GF-D8 (cell line): ENCODE data around the gene SEPSECS.

Experiments
- DNase-seq: peaks from one replicate; lab custom pipeline; 2025; lab: John Stamatoyannopoulos, UW

Gene SEPSECS

DNA sequence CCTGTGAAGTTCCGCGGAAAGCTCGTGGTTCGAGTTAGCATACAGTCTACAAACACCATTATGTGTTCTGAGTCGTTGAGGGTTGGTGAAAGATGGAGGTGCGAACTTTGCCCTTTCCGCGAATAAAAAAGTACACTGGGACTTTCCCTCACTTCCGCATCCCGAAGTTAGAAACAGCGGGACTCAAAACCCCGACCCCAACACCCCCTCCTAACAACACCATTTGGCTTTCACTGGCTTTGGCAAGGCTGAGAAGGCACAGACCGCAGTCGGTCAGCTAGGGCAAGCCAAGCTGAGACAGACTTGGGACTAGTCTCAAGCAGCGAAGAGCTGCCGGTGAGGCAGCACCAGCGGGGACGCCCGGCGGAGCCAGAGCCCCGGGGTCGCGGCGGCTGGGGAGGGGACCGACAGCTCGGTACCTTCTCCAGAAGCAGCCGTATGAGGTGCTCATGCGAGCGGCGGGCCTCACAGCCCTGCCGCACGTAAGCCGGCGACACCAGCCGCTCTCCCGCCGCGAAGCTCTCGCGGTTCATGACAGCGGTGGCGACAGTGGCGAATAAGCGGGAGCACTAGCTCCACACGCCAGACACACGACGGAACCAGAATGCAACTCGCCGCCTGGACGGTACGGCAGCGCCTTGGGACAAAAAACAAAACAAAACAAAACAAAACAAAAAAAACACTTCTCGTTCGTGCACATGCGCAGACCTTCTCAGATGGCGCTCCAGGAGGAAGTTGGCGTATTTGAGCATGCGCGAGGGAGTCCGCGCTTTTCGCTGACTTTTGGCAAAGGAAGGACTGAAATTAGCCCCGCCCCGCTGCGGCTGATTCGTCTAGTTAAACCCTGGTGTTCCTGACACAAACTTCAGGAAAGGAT lies at the start of gene SEPSECS:
Gene SEPSECS, minus strand, starts transcription at position 613 of the 877 bp plus-strand sequence. Its CDS starts 80 bp downstream, at position 533.
- peak; percentile 97 for DNase-seq

DNA sequence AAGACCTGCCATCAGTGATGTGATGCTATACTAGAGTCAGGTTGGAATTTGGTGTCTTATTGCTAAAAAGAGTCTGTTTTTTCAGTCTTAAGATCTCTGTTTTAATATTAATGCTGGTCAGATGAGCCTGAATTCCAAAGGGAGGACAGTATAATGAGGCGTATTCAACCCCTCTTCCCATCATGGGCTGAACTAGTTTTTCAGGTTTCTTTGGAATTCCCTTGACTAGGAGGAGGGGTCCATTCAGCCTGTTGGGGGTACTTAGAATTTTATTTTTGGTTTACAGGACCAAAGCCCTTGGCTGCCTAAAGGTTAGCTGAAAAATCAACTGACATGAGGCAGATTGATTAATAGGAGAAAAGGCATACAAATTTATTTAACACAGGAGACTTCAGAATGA lies 49.5 kb upstream of the SEPSECS start:
- DNase-seq: no peak

DNA sequence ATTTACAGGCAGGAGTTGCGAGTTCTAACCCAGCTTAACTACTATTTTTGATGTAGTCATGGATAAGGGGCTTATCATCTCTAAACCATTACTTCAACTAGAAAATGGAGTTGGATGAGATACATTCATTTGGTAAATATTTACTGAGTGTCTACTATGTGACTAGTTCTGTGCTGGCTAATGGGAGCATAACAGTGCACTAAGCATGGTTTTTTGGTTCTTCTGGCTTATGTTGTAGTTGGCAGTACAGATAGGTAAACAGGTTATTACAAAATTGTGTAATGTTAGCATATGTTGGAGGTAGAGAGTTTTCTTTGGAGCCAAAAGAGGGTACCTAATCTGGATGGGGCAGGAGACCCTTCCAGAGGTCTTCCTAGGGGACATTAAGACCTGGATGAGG lies 47.7 kb upstream of the SEPSECS start:
- DNase-seq: no peak

DNA sequence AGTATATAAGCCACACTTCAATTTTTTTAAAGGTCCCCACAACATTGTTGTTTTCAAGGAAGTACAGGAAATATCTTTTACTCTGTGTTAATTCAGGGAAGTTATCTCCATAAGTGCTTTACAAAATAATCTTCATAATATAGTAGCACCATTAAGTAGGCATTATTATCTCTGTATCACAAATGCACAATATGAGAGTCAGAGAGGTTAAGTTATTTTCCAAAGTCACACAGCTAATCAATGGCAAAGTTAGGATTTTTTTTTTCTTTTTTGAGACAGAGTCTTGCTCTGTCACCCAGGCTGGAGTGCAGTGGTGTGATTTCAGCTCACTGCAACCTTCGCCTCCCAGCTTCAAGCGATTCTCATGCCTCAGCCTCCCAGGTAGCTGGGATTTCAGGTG lies 38.5 kb upstream of the SEPSECS start:
- no peak for DNase-seq

DNA sequence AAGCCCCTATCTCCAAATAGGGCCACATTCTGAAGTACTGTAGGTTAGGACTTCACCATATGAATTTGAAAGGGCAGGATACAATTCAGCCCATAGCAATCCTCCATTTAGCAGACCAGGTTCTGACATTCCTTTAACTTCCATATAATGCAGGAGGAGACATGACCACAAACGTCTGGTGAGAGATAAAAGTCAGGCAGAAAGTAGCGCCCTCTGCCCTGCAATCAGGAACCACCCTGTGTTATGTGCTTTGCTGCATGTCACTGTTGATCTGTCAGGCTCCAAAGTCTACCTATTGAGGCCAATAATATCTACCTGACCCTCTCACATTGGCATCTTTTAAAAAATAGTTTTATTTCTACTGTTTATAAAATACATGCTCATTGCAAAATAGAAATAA lies 30.2 kb upstream of the SEPSECS start:
- no peak for DNase-seq

DNA sequence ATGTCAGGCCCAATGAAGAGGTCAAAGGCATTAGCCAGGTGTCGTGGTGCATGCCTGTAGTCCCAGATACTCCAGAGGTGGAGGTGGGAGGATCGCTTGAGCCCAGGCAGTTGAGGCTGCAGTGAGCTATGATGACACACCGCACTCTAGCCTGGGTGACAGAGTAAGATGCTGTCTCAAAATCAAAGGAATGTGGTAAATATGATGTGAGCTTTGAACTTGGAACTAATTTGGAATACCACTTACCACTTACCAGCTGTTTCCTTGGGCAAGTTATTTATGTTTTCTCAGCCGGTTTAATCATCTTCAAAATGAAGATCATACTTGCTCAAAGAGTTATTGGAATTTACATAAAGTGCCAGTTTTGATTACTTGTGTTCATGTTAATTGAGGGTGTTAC lies 23.8 kb upstream of the SEPSECS start:
- no peak for DNase-seq

DNA sequence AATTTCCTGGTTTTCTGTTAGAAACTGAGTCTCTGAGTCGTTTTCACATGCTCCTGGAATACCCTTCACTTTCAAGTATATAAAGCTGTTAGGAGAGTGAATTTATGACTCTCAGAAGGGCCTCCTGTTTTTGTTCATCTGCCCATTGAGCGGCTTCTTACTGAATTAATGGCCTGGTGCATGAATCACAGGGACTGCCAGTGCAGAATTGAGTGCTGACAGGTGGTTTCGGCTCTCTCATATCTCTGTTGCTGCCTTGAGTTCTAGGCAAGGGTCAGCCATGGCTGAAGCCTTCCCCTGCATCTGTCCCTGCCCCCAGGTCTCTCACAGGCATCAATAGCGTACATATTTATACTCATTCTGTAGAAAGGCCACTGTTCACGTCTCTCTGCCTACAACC lies 22.7 kb upstream of the SEPSECS start:
- DNase-seq: no peak

DNA sequence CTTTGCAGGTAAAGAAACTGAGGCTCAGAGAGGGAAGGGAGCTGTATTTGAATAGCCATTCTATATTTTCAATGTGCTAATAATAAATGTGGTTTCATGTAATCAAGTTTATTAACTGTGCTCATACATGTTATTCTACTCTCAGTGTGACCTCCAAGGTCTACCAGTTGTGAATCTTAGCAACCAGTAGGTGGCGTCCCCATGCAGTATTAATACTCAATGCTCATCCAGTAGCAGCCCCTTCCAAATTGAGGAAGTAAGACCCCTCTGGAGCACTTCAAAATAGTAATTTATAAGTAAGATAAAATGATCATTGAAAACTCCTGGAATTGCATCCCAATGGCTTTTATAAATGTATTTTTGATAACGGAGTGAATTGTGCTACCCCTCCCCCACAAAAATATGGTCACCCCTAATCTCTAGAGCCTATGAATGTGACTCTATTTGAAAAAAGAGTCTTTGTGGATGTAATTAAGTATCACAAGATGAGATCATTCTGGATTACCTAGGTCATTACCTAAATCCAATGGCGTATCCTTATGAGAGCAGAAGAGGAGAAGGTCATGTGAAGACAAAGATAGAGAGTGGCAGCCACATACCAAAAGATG lies 20.4 kb upstream of the SEPSECS start:
- DNase-seq: peak; percentile 12

DNA sequence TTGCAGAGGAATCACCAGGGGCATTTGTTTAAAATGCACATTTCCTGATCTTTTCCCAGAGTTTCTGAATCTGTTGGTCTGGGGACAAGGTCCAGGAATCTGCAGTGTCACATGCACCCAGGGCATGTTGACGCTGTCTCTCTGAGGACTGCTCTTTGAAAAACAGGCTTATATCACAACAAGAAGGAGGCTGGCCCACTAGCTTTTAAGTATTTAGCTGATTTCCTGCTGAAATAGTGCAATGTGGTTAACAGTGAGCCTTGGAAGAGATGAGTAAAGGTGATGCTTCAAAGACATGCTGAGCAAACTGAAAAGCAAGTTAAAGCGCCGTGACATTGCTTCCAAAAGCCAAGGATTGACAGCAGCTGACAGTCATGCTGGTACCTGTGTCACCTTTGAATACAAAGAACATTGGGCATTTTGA lies 18.6 kb upstream of the SEPSECS start:
- DNase-seq: no peak

DNA sequence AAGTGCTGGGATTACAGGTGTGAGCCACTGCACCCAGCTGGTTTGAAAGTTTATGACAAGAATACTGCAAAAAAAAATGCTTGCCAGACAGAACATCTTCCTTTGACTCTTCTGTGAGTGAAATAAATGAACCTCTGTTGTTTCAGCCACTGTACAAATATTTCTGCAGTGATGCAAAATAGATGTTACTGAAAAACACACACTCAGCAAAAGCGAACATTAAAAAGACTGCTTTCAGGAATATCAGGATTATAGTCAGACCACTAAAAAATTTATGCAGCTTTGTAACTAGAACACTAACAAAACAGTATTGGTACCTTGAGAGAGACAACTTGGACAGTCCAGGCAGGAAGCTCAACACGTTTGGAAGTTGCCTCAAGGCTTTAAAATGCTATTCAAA lies 16.9 kb upstream of the SEPSECS start:
- DNase-seq: no peak

DNA sequence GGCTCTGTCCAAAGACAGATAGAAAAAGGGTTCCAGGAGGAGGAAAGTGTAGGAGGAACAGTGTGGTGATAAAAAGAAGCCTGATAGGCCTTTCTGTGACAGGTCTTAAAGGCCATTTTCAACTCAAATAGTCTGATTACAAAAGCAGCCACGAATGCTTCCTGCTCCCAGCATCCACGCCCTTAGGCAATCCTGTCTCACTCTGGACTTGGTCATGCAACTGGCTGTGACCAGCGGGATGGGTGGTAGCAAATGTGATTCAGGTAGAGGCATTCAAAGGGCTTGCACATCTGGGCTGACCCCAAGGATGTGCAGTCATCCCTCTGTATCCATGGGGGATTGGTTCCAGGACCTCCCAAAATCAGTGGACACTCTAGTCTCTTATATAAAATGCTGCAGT lies 14.4 kb upstream of the SEPSECS start:
- no peak for DNase-seq

DNA sequence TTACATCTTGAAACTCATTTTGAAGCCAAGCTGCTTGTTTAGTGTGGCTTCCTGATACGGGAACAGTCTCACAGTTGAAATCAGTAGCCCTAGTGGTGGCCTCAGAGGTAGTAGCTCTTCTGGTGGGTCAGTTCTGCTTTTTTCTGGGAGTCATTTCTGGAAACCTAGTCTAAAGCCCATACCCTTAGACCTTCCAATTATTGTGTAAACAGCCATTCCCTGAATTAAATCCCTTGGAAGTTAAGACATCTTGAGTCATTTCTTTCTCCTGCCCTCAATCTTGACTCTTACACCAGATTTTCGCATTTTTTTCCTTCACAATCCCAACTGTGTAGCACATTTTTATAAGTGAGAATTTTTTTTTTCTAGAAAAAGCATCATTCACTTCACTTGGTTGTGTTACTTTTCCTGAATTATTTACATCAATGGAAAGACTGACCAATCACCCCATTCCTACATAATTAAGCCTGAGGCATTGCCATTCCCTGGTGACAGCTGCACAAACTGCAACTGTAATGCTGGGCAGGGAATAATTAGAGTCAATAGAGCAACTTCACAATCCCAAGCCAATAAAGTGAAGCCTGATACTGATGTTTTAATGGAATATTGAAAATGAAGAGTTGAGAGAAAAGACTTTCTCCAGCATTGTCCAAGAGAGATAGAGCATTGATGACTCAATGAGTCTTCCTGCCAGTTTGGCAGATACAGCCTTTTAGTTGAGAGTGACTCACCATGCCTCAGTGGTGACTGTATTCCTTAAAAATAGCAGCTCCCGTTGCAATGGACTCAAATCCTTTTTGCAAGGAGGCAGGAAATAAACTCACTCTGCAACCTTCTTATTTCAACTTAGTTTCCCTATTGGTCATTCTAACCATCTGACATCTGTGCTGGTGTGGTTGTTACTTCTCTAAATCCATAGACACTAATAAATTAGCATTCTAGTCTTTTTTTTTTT lies 13.0 kb upstream of the SEPSECS start:
- DNase-seq: no peak

DNA sequence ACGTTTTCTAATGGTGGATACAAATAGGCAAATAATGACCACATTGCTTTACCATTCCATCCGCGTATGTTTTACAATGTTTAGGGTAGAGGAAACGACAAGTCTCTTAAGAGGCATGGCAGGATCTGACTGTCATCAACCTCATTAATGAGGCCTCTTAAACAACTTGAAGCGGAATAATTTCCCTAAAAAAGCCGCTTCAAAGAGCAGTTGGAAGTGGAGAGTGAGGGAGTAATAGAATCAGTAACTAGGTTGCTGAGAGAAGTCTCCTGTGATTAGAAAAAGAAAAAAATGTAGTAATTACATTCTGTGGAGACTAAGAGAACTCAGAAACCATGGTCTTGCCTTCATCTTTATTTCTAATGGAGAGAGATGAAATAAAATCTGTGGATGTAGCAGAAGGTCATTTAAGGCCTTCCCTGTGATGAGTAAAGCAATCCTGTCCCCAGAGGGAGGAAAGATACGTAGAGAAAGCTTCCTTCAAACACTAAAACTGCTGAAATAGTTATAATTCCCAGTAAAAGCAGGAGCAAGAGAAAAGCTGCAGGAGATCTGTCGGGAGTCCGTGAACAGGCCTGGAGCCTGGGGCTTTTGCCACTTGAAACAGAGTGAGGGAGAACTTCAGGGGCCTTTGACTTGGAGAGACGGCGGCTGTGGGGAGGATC lies 11.1 kb upstream of the SEPSECS start:
- no peak for DNase-seq

DNA sequence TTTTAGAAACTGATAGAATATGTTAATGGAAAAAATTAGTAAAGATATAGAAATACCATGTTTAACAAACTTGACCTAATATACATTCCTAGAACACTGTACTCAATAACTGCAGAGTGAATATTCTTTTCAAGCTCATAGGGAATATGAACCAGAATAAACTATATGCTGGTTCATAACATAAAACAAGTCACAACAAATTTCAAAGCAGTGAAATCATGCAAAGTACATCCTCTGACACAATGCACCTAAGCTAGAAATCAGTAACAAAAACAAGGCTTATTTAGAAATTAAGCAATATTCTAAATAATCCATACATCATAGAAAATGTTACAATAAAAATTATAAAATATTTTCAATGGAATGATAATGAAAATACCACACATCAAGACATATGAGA lies 9.2 kb upstream of the SEPSECS start:
- no peak for DNase-seq

DNA sequence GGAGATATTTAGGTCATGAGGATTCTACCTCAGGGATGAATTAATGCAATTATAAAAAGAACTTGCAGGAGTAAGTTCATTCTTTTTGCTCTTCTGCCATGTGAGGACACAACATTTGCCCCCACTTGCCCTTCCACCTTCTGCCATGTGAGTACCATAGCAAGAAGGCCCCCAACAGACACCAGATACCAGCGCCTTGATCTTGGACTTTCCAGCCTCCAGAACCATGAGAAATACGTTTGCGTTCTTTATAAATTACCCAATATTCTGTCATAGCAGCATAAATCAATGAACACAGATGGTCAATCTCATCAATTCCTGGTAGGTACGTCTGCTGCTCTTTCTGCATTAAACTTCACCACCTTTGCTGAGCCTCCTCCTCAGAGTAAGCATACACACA lies 5.7 kb upstream of the SEPSECS start:
- DNase-seq: no peak

DNA sequence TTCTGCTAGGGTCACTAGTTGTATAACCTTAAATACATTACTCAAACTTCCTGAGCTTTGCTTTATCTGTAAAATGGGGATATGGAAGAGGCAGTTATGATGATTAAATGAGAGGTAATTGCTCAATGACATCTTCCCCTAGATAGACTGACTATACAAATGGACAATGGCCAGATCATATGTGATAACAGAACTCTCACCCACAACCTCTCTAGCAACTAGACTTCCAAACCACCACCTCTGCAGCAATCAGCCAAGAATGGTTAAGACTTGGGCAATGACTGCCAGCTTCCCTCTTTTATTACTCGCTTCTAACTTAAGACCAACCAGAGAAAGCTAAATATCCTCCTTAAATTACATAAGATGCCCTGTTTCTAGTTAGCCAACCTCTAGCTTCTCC lies 2.9 kb upstream of the SEPSECS start:
- peak; percentile 68 for DNase-seq

DNA sequence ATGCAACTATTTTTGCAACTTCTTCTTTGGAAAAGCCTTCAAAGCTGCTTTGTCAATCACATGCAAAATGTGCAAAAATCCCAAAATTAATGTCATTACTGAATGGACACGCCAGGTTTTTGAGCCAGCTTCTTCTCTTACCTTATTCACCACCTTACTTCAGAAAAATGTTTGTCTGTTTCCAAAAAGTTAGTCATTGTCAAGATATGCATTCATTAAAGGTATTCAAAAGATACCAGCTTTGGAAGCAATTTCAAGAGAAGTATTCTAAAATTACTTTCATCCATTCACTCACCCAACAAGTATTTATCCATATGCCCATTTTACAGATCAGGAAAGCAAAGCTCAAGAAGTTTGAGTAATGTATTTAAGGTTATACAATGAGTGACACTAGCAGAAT lies 2.3 kb upstream of the SEPSECS start:
- no peak for DNase-seq

DNA sequence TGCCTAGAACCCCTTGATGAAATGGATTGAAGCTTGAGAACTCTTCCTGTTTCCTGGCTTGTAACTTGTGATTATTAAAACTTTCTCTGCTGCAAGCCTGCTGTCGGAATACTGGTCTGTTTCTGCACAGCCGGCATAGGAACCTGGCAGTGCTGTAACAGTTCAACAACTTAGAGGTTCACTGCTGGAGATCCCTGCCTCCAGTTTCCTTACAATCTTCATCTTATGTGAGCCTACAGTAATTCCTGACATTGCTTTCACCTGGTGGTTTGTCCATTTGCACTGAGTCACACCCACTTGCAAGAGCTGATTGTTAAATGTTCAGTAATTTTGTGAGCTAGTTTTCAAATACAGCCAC lies 1.3 kb upstream of the SEPSECS start:
- no peak for DNase-seq

DNA sequence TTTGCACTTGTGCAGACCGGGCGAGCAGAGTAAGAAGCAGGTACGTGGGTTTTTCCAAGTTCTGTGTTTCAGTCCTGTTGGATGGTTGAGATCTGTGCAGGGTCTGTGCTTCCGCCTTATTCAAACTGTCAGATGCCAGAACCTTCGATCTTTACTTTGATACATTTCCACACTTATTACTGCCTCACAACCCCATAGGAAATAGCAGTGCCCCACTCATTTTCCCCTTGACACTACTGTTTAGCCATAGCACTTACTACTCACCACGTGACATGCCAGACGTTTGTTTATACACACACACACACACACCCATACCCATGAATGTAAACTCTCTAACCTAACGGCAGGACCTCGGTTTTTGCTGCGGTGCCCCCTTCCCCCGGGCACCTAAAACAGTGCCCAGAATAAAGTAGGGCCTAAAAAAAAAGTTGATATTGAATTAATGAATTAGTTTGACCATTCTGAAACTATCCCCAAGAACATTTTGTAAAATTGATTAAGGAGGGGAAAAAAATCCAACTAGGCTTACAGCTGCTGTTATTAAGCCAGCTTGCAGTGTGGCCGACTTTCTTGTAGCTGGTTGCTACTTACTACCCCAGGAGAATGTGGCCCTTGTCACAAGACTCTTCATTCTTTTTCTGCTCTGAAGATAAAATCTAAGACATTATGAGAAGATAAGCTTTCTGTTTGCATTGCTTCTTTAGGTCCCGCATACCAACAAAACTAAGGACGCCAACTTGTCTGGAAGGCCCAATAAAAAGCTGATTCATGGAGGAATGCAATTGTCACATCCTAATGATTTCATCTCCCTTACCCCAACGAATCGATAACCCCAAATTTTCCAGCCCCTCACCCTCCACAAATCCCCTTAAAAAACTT lies 704 bp upstream of the SEPSECS start:
- no peak for DNase-seq

DNA sequence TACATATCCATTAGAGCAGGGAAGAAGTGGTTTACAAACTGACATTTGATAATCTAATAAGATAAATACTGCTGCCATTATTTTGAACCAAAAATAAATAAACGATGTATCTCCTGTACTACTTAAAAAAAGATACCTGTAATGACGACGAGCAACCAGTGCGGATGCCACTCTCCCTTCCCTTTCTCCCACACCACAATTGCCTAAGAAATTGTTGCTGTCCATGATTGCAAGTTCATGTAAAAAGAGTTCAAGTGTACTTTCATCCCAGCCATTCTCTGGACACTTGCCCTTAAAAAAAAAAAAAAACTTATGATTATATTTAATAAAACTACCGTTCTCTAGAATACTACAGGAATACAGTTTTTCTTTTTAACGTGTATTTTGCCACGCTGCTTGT lies 1.4 kb downstream of the SEPSECS start:
- no peak for DNase-seq

DNA sequence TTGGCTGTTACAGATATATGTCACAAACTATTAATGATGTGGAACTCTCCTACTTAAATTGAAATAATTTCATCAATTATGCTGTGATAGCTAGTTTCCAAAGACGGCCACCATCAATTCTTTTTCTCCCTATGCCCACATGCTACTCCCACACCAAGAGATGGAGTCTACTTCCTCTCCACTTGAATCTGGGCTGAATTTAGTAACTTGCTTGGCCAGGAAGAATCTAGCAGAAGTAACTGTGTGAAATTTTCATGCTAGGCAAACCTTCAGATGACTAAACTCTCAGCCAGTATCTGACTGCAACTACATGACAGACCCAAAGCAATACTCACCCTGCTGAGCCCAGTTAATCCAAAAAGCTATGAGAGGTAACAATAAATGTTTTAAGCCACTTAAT lies 3.2 kb downstream of the SEPSECS start:
- peak; percentile 58 for DNase-seq
